PFSK-1 (cell line): ENCODE data around the gene QPRT.

ENCODE experiments used
- FOXP2 ChIP-seq: optimal IDR thresholded peaks from 2 replicates; pipeline ENCODE3; 2011; ENCODE audit warnings: borderline replicate concordance, control low read depth, inconsistent platforms; ENCODE audit not compliant: insufficient read depth; ENCODE audit errors: extremely low read length, extremely low read depth
- POLR2AphosphoS5 ChIP-seq: IDR thresholded peaks from 2 replicates; pipeline ENCODE4 v1.6.1; 2012; ENCODE audit warnings: low read depth, mild to moderate bottlenecking, control low read depth, low read length, moderate library complexity
- SIN3A ChIP-seq: IDR thresholded peaks from 2 replicates; pipeline ENCODE4 v1.6.1; 2012; ENCODE audit warnings: mild to moderate bottlenecking, low read length, moderate library complexity, borderline replicate concordance; ENCODE audit not compliant: insufficient read depth
- TAF1 ChIP-seq: IDR thresholded peaks from 2 replicates; pipeline ENCODE4 v1.6.1; 2012; ENCODE audit warnings: low read length, control low read depth, borderline replicate concordance; ENCODE audit not compliant: insufficient read depth
- TF ChIP-seq, protein P1 (sequence below), 2 experiments: IDR thresholded peaks; 2 replicates each; pipeline versions ENCODE4 v1.6.1 to v1.8.0; 2011 to 2012; ENCODE audit warnings: low read depth in 2 of 2, low read length in 2 of 2, control low read depth in 1 of 2, inconsistent platforms in 1 of 2, mild to moderate bottlenecking in 1 of 2, moderate library complexity in 1 of 2; ENCODE audit not compliant: insufficient read depth in 1 of 2

The QPRT gene

DNA sequence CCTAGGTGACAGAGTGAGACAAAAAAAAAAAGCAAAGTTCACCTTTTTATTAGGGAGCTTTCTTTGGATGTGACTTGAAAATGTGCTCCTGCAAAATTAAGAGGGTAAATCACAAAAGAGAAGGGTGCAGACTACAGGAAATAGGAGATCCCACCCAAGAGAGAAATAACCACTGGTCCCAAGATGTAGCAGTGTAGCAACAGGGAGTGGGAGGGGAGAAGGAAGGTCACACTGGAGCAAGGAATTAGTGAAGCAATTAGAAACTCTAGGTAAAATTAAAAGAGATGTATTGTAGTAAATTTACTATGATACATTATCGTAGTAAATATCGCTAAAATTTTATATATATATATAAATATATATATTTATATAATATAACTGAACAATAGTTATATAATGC is 28.2 kb upstream of the QPRT start:
- no peak for TF ChIP-seq FOXP2
- no peak for TF ChIP-seq POLR2AphosphoS5
- TF ChIP-seq SIN3A = no peak
- TF ChIP-seq TAF1 = no peak
- TF ChIP-seq, protein P1, sequence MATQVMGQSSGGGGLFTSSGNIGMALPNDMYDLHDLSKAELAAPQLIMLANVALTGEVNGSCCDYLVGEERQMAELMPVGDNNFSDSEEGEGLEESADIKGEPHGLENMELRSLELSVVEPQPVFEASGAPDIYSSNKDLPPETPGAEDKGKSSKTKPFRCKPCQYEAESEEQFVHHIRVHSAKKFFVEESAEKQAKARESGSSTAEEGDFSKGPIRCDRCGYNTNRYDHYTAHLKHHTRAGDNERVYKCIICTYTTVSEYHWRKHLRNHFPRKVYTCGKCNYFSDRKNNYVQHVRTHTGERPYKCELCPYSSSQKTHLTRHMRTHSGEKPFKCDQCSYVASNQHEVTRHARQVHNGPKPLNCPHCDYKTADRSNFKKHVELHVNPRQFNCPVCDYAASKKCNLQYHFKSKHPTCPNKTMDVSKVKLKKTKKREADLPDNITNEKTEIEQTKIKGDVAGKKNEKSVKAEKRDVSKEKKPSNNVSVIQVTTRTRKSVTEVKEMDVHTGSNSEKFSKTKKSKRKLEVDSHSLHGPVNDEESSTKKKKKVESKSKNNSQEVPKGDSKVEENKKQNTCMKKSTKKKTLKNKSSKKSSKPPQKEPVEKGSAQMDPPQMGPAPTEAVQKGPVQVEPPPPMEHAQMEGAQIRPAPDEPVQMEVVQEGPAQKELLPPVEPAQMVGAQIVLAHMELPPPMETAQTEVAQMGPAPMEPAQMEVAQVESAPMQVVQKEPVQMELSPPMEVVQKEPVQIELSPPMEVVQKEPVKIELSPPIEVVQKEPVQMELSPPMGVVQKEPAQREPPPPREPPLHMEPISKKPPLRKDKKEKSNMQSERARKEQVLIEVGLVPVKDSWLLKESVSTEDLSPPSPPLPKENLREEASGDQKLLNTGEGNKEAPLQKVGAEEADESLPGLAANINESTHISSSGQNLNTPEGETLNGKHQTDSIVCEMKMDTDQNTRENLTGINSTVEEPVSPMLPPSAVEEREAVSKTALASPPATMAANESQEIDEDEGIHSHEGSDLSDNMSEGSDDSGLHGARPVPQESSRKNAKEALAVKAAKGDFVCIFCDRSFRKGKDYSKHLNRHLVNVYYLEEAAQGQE (IDR thresholded peaks at IDR 0.05; ENCODE audit: insufficient read depth in 1 of 2, low read depth in 2 of 2, low read length in 2 of 2) = no peak

DNA sequence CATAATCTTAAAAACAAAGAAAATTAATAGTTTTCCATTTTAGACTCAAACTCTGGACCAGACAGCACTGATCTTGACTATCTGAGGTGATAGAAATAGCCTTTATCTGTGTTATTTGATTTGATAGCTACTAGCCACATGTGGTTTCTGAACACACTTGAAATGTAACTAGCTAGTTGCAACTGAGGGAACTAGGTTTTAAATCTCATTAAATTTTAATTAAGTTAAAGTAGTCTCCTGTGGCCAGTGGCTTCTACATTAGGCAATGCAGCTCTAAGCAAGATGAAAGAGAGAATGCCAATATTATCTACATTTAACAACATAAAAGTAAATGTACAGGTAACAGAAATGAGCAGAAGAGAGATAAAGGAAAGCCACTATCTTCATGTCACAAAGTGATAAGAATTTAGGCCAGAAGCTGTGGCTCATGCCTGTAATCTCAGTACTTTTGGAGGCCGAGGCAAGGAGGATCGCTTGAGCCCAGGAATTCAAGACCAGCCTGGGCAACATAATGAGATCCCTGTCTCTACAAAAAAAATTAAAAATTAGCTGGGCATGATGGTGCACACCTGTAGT is 27.1 kb upstream of the QPRT start:
- TF ChIP-seq, protein P1 (IDR thresholded peaks at IDR 0.05; ENCODE audit: insufficient read depth in 1 of 2, low read depth in 2 of 2, low read length in 2 of 2) = no peak
- TF ChIP-seq FOXP2 (no peak), POLR2AphosphoS5 (no peak), SIN3A (no peak), TAF1 (no peak)

DNA sequence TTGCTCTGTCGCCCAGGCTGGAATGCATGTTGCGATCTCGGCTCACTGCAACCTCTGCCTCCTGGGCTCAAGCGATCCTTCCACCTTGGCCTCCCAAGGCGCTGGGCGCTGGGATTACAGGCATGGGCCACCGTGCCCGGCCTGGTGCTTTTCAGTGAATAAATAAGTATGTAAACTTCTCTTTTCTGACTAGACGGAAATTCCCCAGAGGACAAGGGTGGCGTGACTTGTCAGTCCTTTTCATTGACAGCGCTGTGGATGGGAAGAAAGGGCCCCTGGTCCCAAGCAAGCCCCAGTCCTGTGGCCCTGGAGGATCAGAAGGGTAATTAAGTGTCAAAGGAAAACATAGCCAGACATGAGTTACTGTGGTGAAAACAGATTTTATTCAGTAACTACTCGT is 25.5 kb upstream of the QPRT start:
- TF ChIP-seq POLR2AphosphoS5 (no peak), FOXP2 (no peak), SIN3A (no peak), TAF1 (no peak)
- TF ChIP-seq, protein P1 (IDR thresholded peaks at IDR 0.05; ENCODE audit: insufficient read depth in 1 of 2, low read depth in 2 of 2, low read length in 2 of 2) = no peak

- TF ChIP-seq POLR2AphosphoS5 (no peak), TAF1 (no peak), FOXP2 (no peak), SIN3A (no peak)
- TF ChIP-seq, protein P1 (IDR thresholded peaks at IDR 0.05; ENCODE audit: insufficient read depth in 1 of 2, low read depth in 2 of 2, low read length in 2 of 2) = no peak
These were observed 22.1 kb upstream of the QPRT start for GRCh38 chr16:29656688-29657523.

DNA sequence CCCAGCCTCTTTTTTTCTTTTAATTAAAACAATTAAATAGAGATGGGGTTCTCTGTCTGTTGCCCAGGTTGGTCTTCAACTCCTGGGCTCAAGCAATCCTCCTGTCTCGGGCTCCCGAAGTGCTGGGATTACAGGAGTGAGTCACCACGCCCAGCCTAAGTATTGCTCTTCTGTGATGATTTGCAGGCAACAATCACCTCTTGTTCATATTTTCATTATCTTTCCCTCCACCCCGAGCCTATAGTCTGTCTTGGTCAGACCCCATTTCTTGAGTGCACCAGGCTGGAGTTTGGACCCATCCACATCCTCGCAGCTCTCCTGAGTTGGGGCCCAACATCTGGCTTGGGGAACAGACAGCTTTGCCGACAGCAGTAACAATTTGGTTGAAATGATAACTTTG is 20.3 kb upstream of the QPRT start:
- TF ChIP-seq FOXP2 = no peak
- TF ChIP-seq, protein P1 (IDR thresholded peaks at IDR 0.05; ENCODE audit: insufficient read depth in 1 of 2, low read depth in 2 of 2, low read length in 2 of 2) = no peak
- TF ChIP-seq SIN3A = no peak
- no peak for TF ChIP-seq POLR2AphosphoS5
- TF ChIP-seq TAF1 = no peak
